GM18873 (cell line): Measurements from ENCODE around the gene COL12A1.

ENCODE experiments used
- ATAC-seq: cut with Tn5 transposase; IDR thresholded peaks from one replicate; pipeline ENCODE4 v1.9.1; 2021; ENCODE audit warnings: mild to moderate bottlenecking, moderate library complexity, moderate number of reproducible peaks; ENCODE audit not compliant: unreplicated experiment, low FRiP score

Gene COL12A1

DNA sequence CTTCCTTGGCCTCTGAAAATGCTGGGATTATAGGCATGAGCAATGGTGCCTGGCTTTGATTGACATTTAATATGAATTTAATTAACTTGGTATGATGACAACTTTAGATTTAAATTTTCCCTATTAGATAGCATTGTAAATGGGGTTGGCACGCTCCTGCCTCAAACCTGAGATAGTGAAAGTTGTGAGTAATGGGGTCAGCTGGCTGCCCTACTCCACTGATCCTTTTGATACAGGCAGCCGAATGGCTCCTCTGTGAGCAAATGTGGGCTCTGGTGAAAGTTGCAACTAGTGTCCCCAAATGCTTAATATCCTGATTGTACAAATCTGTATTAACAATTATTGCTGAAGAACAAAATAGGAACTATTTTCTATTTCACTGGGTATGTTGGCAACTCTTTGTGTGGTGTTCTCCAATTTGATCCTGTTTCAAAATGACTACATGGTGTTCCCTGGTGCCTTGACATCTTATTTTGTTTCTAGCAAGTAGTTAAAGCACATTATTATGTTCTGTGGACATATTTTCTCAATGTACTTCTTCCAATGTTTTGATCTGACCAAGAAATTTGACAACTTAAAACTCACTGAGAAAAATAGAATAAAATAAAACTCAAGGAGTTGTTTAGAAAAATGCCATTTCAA, 97.4 kb downstream of the COL12A1 start:
- ATAC-seq, result no peak

DNA sequence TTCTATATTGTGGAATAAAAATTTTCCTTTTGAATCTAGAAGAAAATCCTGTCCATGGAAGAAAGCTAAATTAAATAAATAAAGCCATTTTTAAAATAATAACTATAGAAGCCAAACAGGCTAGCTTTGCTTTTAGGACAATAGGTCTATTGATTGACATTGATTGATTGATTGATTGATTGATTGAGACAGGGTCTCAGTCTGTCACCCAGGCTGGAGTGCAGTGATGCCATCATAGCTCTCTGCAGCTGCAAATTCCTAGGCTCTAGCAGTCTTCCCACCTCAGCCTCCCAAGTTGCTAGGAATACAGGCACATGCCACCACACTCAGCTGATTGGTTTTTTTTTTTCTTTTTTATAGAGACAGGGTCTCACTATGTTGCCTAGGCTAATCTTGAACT, 97.9 kb downstream of the COL12A1 start:
- ATAC-seq, result no peak

DNA sequence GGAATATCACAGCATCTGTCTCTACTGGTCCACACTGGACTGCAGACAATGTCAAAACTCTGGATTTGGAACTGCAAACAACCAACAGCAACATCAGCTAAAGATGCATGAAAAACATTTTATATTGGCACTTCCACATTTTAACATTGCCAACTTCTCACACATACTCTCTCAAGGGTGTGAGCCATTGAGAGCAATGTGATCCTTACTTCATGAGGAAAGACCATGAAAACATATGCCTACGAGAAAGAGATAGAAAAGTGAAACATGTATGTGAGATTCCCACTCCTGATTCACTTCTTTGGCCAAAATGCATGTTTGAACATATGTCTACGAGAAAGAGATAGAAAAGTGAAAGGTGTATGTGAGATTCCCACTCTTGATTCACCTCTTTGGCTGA, 99.4 kb downstream of the COL12A1 start:
- no peak for ATAC-seq

DNA sequence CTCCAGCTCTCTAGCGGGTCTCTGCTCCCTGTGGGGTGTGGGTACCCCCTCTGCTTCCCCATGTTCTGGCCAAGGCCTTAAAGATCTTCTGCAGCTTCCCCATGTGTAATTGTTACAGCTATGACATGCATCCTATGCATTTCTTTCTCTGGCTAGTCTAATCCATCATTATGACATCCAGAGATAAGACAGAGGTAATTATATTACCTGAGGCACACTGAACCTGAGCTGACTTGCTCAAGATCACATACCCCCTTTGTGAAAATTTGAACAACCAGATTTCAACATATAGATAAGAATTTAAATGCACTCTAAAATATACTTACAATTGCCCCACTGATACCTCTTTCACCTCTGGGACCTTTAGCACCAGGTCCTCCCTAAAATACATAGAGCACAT, 102.4 kb downstream of the COL12A1 start:
- ATAC-seq, result no peak

DNA sequence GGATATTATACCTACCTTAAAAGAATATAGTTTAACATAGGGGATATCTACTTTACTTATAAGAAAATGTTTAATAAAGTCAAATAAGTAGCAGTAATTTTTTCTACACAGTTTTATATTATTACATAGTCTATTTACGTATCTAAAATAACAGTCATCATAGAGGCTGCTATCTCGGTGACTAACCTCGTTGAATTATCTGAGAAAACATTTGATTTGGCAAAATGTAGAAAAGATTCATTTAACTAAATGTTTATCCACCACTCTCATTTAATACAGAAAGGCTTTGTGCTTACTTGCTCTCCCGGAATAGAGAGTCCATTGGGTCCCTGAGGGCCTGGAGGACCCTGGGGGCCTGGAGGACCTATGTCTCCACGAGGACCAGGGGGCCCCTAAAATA, 103.6 kb downstream of the COL12A1 start:
- ATAC-seq, result no peak

DNA sequence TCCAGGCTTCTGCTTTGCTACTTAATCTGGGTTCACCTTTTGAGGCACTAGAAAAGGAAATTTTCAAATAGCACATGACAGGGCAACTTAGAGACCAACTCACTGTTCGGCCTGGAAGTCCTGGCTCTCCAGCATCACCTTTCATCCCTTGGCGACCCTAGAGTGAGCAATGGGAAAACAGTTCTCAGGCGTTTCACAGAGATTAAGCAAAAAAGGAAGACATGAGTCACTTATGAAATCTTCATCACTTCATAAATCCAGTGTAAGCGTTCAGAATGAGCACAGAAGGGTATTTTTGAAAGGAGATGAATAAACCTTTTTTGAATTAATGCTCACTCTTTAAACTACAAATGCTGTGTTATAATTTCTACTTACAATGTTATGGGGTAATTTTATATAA, 104.0 kb downstream of the COL12A1 start:
- ATAC-seq, result no peak

DNA sequence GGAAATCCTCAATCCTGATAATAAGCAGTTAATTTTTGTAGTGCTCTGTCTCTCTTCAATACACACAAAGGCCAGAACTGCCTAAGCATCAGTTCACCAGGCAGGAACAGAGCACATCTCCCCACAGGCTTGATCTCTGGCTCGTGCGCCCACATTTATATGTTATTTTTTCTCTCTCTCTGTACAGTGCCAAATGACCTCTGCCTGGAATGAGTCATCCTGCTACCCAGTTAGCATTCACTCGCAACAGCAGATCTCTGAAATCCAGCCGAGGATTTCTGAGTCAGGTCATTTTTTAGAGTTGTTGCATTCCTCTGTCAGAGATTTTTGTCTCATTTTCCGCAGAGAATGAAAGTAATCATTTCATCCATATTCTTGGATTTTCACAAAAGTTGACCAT, 107.1 kb downstream of the COL12A1 start:
- ATAC-seq, result no peak

DNA sequence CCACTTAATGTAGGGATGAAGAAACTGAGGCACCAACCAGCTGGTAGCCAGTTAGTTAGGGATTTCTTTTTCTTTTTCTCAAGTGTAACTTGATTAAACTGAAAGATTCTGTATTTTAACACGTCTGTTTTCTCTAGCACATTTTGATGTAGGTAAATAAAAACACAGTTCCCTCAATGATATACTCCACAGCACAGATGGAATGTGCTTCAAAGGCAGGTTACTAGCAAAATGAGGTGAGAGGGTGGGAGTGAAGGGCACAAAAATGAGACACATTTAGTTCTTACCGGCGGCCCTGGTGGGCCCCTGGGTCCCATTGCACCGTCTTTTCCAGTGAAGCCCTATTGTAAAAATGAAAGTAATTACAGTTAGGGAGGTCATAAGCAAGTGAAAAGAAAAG, 108.9 kb downstream of the COL12A1 start:
- ATAC-seq, result no peak

DNA sequence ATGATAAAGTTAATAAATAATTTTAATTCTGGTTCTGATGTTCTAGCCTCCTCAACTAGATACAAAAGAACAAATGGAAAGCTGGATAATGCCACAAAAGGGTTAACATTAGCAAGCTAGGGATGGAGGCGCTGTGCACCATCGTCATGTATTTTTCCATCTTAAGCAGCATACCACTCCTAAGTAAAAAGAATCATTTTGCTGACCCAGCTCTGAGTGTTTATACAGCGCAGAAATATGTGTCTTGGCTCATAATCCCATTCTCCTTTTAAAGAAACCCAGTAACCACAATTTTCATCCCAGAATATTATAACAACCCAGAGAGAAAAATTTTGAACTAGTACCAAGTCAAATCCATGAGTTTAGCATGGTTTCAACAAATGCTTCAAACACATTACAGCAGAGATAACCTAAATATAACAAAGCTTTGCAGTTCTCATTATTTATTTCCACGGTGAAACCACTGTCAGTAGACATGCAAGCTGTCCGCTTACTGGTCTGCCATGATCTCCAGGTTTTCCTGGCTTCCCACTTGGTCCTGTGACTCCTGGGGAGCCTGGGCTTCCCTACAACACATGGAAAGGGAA, 111.1 kb downstream of the COL12A1 start:
- ATAC-seq, result no peak

DNA sequence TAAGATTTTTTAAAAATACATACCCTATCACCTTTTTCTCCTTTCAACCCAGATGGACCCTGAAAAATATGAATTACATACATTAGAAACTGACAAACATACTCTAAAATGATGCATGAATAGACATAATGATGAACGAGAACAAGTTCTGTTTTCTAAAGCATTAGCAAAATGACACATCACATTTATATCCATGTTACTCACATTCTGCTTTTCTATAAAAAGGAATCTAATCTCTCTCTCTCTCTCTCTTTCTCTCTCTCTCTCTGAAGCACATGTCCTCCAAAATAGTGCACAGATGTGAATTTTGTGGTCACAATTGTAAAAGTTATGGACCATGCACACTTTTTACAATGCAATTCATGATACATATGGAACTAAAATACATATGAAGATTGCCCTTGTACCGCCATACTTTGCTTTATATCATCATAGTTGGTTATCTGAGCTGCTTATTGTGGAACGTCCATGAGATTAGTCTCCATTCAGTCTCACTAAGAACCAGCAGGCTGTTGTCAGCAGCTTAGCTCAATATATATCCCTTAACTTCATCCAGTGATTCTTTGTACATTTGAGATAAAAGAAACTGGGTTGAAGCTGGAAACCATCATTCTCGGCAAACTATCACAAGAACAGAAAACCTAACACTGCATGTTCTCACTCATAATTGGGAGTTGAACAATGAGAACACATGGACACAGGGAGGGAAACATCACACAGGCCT, 114.2 kb downstream of the COL12A1 start:
- ATAC-seq, result no peak

DNA sequence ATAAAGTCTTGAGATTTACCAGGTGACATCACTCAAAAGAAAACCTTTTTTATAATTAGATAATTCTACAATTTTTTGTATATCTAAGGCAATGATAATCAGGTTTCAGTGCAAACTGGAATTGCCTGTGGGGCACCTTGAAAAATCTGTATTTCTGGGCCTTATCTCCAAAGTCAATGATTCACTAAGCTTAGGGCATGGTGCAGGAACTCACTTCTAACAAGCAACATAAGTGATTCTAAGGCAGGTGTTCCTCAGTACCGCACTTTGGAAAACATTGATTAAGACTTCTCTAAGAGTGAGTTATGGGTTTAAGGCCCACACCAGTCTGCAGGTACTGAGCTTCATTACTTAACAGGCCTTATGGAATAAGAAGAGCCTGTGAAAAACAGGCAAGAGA, 115.3 kb downstream of the COL12A1 start:
- ATAC-seq, result no peak

DNA sequence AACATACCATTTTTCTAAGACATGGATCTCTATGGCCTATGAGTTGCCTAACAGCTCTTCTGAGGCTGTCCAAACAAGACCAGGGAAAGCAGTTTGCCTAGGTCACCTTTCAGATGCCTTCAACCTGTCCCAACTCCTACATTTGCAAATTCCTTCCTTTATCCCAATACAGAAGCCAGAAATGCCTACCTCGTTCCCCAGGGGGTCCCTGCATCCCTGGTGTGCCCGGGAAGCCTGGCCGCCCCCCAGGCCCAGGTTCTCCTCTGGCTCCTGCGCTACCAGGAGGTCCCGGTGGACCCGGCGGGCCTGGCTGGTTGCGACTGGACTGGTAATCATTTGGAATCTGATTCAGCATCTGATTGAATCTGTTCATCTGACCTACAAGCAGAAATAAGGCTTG, 115.9 kb downstream of the COL12A1 start:
- no peak for ATAC-seq

DNA sequence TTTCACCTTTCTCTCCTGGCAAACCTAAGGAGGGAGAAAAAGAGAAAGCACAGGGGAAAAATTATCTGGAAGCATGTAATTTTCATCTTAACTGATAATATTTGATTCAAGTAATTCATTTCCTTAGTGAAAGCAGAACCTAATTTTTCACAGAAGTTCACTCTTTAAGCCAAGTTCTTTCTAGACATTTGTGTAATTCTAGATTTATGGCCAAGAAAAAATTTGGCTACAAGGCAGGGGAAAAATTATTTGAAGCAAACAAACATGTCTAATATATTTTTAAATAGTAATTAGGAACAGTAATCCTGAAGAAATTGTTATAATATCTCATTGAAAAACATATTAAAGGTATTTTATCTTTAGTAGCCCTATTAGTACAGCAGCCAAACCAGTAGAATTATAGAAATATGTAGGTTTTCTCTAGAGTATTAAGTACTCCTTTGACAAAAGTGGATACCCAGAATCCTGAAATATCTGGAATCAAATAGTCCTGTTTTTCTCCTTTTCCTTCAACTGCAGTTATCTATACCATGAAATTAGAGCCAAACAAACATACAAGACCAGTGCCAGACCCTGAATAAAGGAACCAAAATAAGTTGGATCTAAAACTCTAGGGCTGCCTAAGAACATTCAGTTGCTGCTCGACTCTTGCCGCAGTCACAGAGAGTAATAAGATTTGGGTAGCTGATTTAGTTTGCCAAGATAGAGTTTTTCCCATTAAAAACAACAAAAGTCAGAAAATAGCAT, 116.5 kb downstream of the COL12A1 start:
- no peak for ATAC-seq

DNA sequence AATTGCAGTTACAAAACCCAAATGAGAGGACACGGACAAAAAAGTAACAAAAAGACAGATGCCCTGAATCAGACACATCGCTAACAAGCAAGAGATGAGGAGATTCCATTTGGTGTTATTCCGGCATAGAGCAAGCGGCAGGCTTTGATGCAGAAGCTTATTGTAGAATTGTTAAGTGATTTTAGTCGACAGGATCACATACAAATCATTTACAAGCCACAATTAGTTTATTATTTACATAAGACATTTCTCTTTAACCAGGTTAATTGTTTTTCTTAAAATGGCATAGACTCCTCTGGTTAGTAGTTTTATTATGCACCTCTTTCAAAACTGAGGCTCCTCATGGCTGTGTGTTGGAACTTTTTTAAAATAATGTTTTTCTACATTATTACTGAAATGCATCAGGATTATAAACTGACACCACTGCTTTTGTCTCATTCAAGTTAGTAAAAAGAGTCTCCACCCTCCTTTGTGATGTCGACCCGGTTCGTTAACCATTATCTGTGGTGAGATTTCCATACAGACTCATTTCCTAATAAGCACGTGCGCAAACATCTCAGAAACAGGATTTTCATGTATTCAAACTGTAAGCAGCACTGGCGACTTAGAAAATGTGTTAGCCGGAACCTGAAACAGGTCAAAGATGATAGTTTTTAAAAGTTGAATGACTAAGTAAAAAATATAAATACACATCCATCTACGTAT, 119.8 kb downstream of the COL12A1 start:
- no peak for ATAC-seq

DNA sequence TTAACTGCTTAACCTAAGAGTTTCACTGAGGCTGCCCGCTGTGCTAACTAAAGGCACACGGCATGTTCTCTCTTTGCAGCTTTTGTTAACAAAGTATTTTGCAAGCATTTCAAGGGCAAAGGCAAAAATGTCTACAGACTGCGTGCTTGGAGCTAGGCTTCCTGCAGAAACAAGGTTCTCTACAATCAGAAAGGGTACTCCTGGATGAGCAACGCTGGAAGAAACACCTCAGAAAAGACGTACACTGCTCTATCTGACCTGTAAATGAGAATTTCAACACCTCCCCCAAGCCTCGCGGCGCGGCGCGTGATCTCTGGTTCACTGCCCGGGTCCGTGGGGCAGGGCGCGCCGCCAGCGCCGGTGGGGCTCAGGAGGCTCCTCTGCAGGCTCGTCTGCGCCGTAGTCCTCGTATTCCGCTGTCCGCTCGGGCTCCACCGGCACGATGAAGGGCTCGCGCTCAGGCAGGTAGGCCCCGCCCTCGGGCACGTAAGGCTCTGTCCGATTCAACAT, 120.9 kb downstream of the COL12A1 start:
- no peak for ATAC-seq

DNA sequence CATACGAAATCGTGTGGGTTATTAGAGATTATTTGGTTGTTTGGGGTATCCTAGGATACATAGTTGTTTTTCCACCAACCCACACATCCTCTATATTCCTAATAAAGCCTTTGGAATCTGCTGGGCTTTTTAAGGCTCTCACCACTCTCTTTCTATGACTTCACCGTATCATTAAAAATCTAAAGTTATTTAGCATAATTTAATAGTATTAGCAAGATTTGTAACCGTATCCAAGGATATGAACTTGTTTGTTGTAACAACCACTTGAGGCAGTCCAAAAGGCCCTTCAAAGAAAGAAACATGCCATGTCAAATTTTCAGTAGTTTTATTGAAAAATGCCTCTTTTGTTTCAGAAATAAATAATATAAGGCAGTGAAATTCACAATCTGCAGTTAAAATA, 121.8 kb downstream of the COL12A1 start:
- no peak for ATAC-seq

DNA sequence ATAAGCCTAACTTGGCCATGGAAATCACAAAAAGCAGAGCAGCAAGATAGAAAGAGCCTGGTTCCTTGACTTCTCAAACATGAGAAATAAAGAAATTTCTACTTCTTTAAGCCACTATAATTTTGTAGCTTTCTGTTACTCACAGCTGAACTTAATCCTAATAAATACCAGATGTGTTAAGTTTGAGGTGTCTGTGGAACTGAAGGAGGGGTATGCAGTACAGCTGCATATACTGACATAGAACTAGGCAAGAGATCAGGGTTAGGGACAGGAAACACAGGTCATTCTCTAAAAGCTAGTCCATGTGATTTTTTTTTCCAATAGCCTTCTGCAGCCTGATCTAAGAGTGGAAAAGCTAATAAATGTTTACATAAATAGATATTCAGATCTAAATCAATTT, 123.9 kb downstream of the COL12A1 start:
- no peak for ATAC-seq

DNA sequence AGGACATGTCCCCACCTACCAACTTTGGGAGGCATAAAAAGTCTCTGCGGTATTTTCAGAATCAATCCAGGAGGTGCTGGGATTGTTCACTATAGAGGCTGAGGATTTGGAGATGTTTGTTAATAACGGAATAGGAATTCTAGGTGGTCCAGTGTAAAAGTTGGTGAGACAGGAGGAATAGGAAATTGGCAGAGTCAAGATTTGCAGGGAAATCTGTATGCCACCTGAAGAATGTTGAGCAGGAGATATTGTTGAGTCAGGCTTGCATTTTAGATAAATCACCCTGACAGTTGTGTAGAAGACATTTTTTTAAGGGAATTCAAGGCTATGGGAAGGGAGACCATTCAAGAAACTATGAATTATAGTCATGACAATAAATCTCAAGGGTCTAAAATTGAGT, 124.8 kb downstream of the COL12A1 start:
- no peak for ATAC-seq

DNA sequence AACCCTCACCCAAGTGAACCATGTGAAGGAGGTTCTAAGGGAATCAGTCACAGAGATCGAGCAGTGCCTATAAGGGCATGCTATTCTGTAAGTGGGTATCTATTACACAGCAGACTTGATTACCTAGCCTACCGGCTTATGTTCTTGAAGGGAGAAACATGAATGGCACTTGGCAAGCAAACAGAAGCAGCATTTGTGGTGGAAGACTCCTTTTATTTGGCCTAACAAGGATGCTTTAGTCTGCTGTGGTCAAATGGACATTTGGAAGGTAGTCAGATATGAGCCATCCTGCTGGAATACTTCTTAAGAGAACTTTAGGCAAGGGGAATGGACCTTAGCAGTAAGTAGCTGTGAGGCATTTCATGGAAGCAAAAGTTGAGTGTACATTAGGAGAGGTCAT, 126.3 kb downstream of the COL12A1 start:
- ATAC-seq, result no peak

DNA sequence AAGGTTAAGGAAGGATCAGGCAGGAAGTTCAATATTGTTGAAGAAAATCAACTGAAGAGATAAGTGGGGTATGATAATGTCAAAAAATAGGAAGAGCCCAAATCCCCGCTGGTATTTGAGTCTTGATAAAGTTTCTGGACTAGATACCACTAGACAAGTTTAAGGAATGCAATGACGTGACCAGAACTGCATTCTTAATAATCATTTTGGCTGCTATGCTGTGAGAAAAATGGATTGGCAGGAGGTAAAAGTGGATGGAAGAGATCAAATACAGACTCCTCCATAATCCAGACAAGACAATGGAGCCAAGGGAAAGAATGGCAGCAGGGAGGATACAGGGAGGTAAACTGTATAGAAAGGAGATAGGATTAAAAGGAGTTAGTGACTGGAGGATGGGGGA, 128.2 kb downstream of the COL12A1 start:
- no peak for ATAC-seq

DNA sequence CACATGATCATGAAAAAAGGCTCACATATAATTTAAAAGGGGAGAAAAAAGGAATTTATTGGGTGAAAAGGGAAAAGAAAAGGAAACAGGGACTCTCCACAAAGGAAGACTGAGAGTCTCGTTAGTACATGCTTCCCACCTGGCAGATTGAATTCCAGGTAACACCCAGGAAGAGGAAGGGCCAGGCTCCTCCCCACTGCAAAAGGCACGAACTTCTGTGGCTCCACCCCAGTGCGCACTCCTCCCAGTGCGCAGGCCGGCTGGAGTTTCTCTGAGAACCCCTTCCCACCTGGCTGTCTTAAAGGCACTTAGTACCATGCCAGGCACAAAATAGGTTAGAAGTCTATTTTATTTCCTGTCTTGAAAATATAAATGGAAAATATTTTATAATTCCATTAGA, 129.8 kb downstream of the COL12A1 start:
- no peak for ATAC-seq
